Naive thymus-derived CD8-positive, alpha-beta T cell (primary cell): ENCODE results near the gene SPDYE3. TPM values are rescaled to one million over a fixed set of nuclear protein-coding genes. Genes with fewer than 3 reads are reported as not detected.
"Not testable (repeated sequence)": the region's sequence is repeated elsewhere in the genome, so short reads cannot be mapped to it uniquely, and the experiment has no call there.

Experiments used
- ATAC-seq, 2 donors: fragments of 150-1000 bp; cut with Tn5 transposase in 1 of 2; sonication (Bioruptor Pico), chemical (Tn5 transposase) in 1 of 2; 1 replicate in 1 of 2; 2 replicates in 1 of 2; pipeline ENCODE4 v1.10.0; 2021; ENCODE audit warnings: mild to moderate bottlenecking in 2 of 2, moderate library complexity in 2 of 2
- POLR2A ChIA-PET: fragments of 350-600 bp; sonication (Branson Sonifier 250); formaldehyde crosslinking; loops from one replicate; lab custom pipeline; 2021; ENCODE audit warnings: antibody characterized with exemption; lab: Charles Lee
- DNase-seq, 10 donors: peaks; one replicate each; pipeline versions ENCODE4 v3.0.0 to v3.0.0-alpha.2; 2020 to 2022
- H3K27ac Mint-ChIP-seq, 10 donors: one replicate each; pipeline ENCODE4 v1.8.0; 2020 to 2022; ENCODE audit warnings: mild to moderate bottlenecking in 10 of 10, mixed read lengths in 10 of 10, moderate library complexity in 4 of 10, inconsistent platforms in 1 of 10
- H3K27me3 Mint-ChIP-seq, 5 donors: one replicate each; pipeline ENCODE4 v1.8.0; 2021 to 2022; ENCODE audit warnings: mixed read lengths in 5 of 5
- H3K36me3 Mint-ChIP-seq, 3 donors: one replicate each; pipeline ENCODE4 v1.8.0; 2020 to 2022; ENCODE audit warnings: mixed read lengths in 3 of 3, mild to moderate bottlenecking in 2 of 3, inconsistent platforms in 1 of 3
- H3K4me1 Mint-ChIP-seq, 4 donors: one replicate each; pipeline ENCODE4 v1.8.0; 2021 to 2022; ENCODE audit warnings: mixed read lengths in 4 of 4
- H3K4me3 Mint-ChIP-seq, 10 donors: one replicate each; pipeline ENCODE4 v1.8.0; 2020 to 2022; ENCODE audit warnings: mild to moderate bottlenecking in 10 of 10, mixed read lengths in 10 of 10, moderate library complexity in 6 of 10, inconsistent platforms in 1 of 10
- H3K9me3 Mint-ChIP-seq, 9 donors: one replicate each; pipeline ENCODE4 v1.8.0; 2020 to 2022; ENCODE audit warnings: mixed read lengths in 9 of 9, mild to moderate bottlenecking in 3 of 9, inconsistent platforms in 1 of 9, moderate library complexity in 1 of 9
- polyA plus RNA-seq, 3 donors: library from polyadenylated mRNA; unstranded; fragments of 300-500 nt; fragmentation: Illumina TruSeq; gene quantifications; one replicate each; pipeline ENCODE4 v1.2.3, GENCODE V29; 2021
- total RNA-seq, 8 experiments: library from RNA in 2 of 8; stranded (reverse) in 2 of 8; gene quantifications; one replicate each; pipeline ENCODE4 v1.2.3 and lab custom pipeline; 2021 to 2026

The SPDYE3 gene
- total and polyA plus RNA-seq, 5 experiments from 2014 or later = 4.8 to 10.9 (median 7.7) TPM; not detected in 2

GRCh38 chr7:100270941-100271593 lies 36.4 kb upstream of the SPDYE3 start:
- Mint-ChIP-seq H3K4me3 (peak overlapping the region; percentile 73 to 91 (median 82)), H3K27ac (peak overlapping the region in 8 of 10 donors; percentile 61 to 87 (median 78)), H3K4me1 (peaks cover 12 to 41% (median 20%) of the 10 kb centered on the region in 4 donors)
- not testable (repeated sequence) for H3K36me3 Mint-ChIP-seq, ATAC-seq, H3K9me3 Mint-ChIP-seq, H3K27me3 Mint-ChIP-seq
- DNase-seq = peak in 2 of 10 donors; percentile 6 to 9
- POLR2A ChIA-PET = interaction anchor here (0.8 to 1.5 kb wide), 4 partner anchors 51 to 157 kb away, joined by 3 to 9 read pairs (median 5); partner anchors contain the start of genes PVRIG and ZCWPW1

GRCh38 chr7:100271716-100272537 lies 35.6 kb upstream of the SPDYE3 start:
- POLR2A ChIA-PET = interaction anchor here (0.6 to 1.5 kb wide), 8 partner anchors 14 to 171 kb away, joined by 3 to 9 read pairs (median 3); partner anchors contain the start of genes MCM7, PVRIG and ZCWPW1
- peak; percentile 93 to 100 (median 98) for DNase-seq

GRCh38 chr7:100272538-100272902 lies 35.0 kb upstream of the SPDYE3 start:
- Mint-ChIP-seq H3K27ac (peak overlapping the region in 7 of 10 donors; percentile 48 to 93 (median 76)), H3K4me3 (peak overlapping the region; percentile 36 to 90 (median 77)), H3K4me1 (peaks cover 12 to 32% (median 19%) of the 10 kb centered on the region in 4 donors)
- ATAC-seq, H3K36me3 Mint-ChIP-seq, H3K9me3 Mint-ChIP-seq, DNase-seq, H3K27me3 Mint-ChIP-seq: not testable (repeated sequence)
- POLR2A ChIA-PET = interaction anchor here (0.6 to 1.5 kb wide), 7 partner anchors 14 to 172 kb away, joined by 3 to 9 read pairs (median 3); partner anchors contain the start of genes MCM7, PVRIG and ZCWPW1

More at GRCh38 chr7:100271716-100272537, 35.6 kb upstream of the SPDYE3 start:
- ATAC-seq = peak; percentile 94 to 95
- no peaks in the 10 kb centered on the region for H3K27me3 Mint-ChIP-seq
- peak overlapping the region in 8 of 10 donors; percentile 47 to 93 (median 62) for H3K27ac Mint-ChIP-seq
- peak overlapping the region; percentile 74 to 90 (median 79) for H3K4me3 Mint-ChIP-seq
- H3K4me1 Mint-ChIP-seq = peaks cover 12 to 35% (median 19%) of the 10 kb centered on the region in 4 donors
- H3K36me3 Mint-ChIP-seq = peaks cover 0 to 5% (median 0%) of the 10 kb centered on the region in 3 donors
- no peaks in the 10 kb centered on the region for H3K9me3 Mint-ChIP-seq

GRCh38 chr7:100275120-100275519 lies 32.4 kb upstream of the SPDYE3 start:
- ATAC-seq (no peak), DNase-seq (no peak)
- POLR2A ChIA-PET = interaction anchor here (0.5 to 0.6 kb wide), 2 partner anchors 155 to 423 kb away, joined by 3 to 4 read pairs; no protein-coding TSS in a partner anchor
- Mint-ChIP-seq H3K27me3 (no peaks in the 10 kb centered on the region), H3K27ac (peak overlapping the region in 4 of 10 donors; percentile 19 to 70 (median 52)), H3K9me3 (no peaks in the 10 kb centered on the region), H3K4me3 (no peak overlapping the region), H3K4me1 (peaks cover 7 to 23% (median 14%) of the 10 kb centered on the region in 4 donors), H3K36me3 (peaks cover 0 to 6% (median 0%) of the 10 kb centered on the region in 3 donors)

- ATAC-seq, H3K27me3 Mint-ChIP-seq, H3K36me3 Mint-ChIP-seq, DNase-seq, H3K9me3 Mint-ChIP-seq, POLR2A ChIA-PET, H3K4me3 Mint-ChIP-seq: not testable (repeated sequence)
- H3K4me1 Mint-ChIP-seq = peaks cover 3 to 13% (median 8%) of the 10 kb centered on the region in 4 donors
- H3K27ac Mint-ChIP-seq = peak overlapping the region in 3 of 10 donors; percentile 3 to 66 (median 57)
Observed at GRCh38 chr7:100276126-100276525, 31.4 kb upstream of the SPDYE3 start.

- DNase-seq, H3K27me3 Mint-ChIP-seq, H3K4me1 Mint-ChIP-seq, H3K9me3 Mint-ChIP-seq, POLR2A ChIA-PET, H3K4me3 Mint-ChIP-seq, ATAC-seq: not testable (repeated sequence)
- Mint-ChIP-seq H3K27ac (peak overlapping the region in 1 of 10 donors; percentile 76), H3K36me3 (peaks cover 0 to 16% (median 0%) of the 10 kb centered on the region in 3 donors)
Observed at GRCh38 chr7:100282069-100282608, 25.4 kb upstream of the SPDYE3 start.

GRCh38 chr7:100283147-100283546 lies 24.4 kb upstream of the SPDYE3 start:
- Mint-ChIP-seq H3K27ac (peak overlapping the region in 2 of 10 donors; percentile 14 to 38), H3K36me3 (peaks cover 0 to 16% (median 0%) of the 10 kb centered on the region in 3 donors)
- H3K4me1 Mint-ChIP-seq, H3K27me3 Mint-ChIP-seq, H3K4me3 Mint-ChIP-seq, ATAC-seq, DNase-seq, POLR2A ChIA-PET, H3K9me3 Mint-ChIP-seq: not testable (repeated sequence)

- POLR2A ChIA-PET = interaction anchor here (0.6 kb wide), 1 partner anchor 1064 kb away, joined by 3 read pairs; no protein-coding TSS in a partner anchor
- Mint-ChIP-seq H3K27ac (peak overlapping the region in 2 of 10 donors; percentile 19 to 59), H3K36me3 (peaks cover 0 to 16% (median 0%) of the 10 kb centered on the region in 3 donors)
- not testable (repeated sequence) for DNase-seq, H3K9me3 Mint-ChIP-seq, ATAC-seq, H3K27me3 Mint-ChIP-seq, H3K4me1 Mint-ChIP-seq, H3K4me3 Mint-ChIP-seq
Observed at GRCh38 chr7:100287191-100287969, 20.1 kb upstream of the SPDYE3 start.

GRCh38 chr7:100288258-100288657 lies 19.2 kb upstream of the SPDYE3 start:
- H3K36me3 Mint-ChIP-seq = peaks cover 0 to 18% (median 0%) of the 10 kb centered on the region in 3 donors
- H3K4me3 Mint-ChIP-seq, H3K27ac Mint-ChIP-seq, H3K9me3 Mint-ChIP-seq, ATAC-seq, H3K27me3 Mint-ChIP-seq, H3K4me1 Mint-ChIP-seq, DNase-seq: not testable (repeated sequence)
- POLR2A ChIA-PET = interaction anchor here (0.6 to 0.7 kb wide), 2 partner anchors 60 to 120 kb away, joined by 5 to 6 read pairs; no protein-coding TSS in a partner anchor

GRCh38 chr7:100292162-100292561 lies 15.3 kb upstream of the SPDYE3 start:
- H3K4me3 Mint-ChIP-seq, DNase-seq, POLR2A ChIA-PET, ATAC-seq, H3K27me3 Mint-ChIP-seq, H3K4me1 Mint-ChIP-seq, H3K9me3 Mint-ChIP-seq: not testable (repeated sequence)
- Mint-ChIP-seq H3K36me3 (peaks cover 0 to 13% (median 0%) of the 10 kb centered on the region in 3 donors), H3K27ac (peak overlapping the region in 1 of 10 donors; percentile 57)

GRCh38 chr7:100295269-100295668 lies 12.2 kb upstream of the SPDYE3 start:
- POLR2A ChIA-PET = interaction anchor here (0.6 kb wide), 1 partner anchor 22 kb away, joined by 3 read pairs; no protein-coding TSS in a partner anchor
- not testable (repeated sequence) for DNase-seq, H3K4me1 Mint-ChIP-seq, H3K27me3 Mint-ChIP-seq, H3K4me3 Mint-ChIP-seq, H3K9me3 Mint-ChIP-seq, H3K27ac Mint-ChIP-seq, ATAC-seq
- H3K36me3 Mint-ChIP-seq = peaks cover 0 to 19% (median 0%) of the 10 kb centered on the region in 3 donors
